HG02840 (cell line): ENCODE results near the gene WSB1.
"Not testable (repeated sequence)": the region's sequence is repeated elsewhere in the genome, so short reads cannot be mapped to it uniquely, and the experiment has no call there.

Experiments used
- ATAC-seq: cut with Tn5 transposase; IDR thresholded peaks from one replicate; pipeline ENCODE4 v1.9.1; 2021; ENCODE audit warnings: mild to moderate bottlenecking, moderate library complexity, moderate number of reproducible peaks; ENCODE audit not compliant: unreplicated experiment, low FRiP score

WSB1 gene

DNA sequence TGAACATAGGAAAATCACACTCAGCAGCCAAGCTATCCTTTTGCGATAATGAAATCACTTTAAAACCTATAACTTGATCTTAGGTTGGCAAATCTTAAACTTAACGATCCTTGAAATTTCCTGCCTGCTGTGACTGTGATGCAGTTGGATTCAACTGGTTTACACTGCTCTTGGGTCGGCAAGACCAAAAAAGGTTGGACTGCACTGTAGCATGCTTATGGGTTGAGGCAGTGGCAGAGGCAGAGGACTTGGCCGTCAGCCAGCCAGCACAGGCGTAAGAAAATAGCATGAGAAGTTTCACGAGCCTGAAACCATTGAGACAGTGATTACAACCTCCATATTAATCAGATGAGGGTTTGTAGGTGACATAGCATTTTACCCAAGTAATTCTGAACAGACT lies 21.4 kb downstream of the WSB1 start:
- no peak for ATAC-seq

DNA sequence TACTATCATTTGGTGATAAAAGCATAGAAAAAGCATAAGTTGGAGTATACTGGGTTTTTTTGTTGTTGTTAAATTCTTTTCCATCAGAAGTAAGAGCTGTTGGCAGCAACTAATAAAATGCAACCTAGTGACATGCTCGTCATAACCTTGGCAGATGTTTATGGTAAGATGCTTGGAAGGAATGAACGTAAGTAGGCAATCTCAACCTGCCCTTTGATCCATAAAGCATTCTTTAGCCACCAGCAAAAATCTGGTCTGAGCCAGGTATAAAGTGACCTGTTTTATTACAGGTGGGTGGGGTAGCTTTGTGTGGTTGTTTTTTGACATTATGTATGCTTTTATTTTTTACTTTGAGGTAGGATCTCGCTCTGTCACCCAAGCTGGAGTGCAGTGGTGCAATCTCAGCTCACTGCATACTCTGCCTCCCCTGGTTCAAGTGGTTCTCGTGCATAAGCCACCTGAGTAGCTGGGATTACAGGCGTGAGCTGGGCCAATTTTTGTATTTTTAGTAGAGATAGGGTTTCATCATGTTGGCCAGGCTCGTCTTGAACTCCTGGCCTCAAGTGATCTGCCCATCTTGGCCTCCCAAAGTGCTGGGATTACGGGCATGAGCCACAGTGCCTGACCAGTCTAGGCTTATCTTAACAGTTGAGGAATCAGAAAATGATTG lies 22.0 kb downstream of the WSB1 start:
- no peak for ATAC-seq

- ATAC-seq: no peak
These were observed 24.3 kb downstream of the WSB1 start for GRCh38 chr17:27318228-27318627.

DNA sequence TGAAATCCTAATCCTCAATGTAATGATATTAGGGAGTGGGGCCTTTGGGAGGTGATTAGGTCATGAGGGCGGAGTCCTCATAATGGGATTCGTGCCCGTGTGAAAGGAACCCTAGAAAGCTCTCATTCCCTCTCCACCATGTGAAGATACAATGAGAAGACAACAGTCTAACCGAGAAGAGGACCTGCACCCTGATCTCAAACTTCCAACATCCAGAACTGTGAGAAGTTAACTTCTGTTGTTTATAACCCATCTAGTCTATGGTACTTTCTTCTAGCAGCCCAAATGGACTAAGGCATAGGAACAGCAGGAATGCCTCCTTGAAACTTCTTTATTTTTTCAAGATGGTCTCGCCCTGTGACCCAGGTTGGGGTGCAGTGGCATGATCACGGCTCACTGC lies 24.7 kb downstream of the WSB1 start:
- no peak for ATAC-seq

GRCh38 chr17:27319541-27320221 lies 25.8 kb downstream of the WSB1 start:
- ATAC-seq: no peak

GRCh38 chr17:27320222-27320560 lies 26.3 kb downstream of the WSB1 start:
- ATAC-seq: no peak

- ATAC-seq: no peak
These were observed 27.5 kb downstream of the WSB1 start for GRCh38 chr17:27321372-27321771.

DNA sequence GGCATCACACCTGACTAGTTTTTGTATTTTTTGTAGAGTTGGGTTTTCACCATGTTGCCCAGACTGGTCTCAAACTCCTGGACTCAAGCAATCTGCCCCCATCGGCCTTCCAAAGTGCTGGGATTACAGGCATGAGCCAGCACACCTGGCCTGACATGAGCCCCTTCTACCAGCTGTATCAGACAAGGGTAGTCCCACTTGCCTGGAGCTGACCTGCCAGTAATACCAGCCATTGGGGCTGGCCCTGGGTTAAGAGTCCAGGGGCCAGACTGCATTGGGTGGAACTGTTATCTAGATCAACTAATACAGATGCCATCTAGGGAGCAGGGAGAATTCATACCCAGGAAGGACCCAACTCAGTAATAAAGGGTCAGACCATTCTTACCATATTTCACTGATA lies 28.1 kb downstream of the WSB1 start:
- no peak for ATAC-seq

DNA sequence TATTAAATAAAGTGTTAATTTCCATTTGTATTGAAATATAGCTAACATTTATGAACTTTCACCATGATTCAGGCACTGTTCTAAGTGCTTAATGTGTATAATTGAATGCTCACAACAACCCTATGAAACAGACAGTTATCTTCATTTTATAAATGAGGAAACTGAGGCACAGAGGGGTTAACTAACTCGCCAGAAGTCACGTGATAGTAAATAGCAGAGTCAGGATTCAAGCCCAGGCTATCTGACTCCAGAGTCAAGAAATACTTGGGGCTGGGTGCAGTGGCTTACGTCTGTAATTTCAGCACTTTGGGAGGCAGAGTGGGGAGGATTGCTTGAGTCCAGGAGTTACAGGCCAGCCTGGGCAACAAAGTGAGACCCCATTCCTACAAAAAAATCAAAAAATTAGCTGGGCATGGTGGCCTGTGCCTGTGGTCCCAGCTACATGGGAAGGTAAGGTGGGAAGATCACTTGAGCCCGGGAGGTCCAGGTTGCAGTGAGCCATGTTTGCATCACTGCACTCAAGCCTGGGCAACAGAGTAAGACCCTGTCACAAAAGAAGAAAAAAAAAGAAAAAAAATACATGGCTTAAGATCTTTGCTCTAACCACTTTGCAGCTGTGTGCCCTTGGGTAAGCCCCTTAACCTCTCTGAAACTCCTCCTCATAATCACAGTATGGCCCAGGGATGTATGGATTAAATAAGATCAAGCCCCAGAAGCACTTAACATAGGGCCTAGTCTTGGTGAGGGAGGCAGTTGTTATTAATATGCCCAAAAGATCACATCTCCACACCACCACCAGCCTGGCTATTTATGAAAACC lies 29.0 kb downstream of the WSB1 start:
- ATAC-seq: no peak

DNA sequence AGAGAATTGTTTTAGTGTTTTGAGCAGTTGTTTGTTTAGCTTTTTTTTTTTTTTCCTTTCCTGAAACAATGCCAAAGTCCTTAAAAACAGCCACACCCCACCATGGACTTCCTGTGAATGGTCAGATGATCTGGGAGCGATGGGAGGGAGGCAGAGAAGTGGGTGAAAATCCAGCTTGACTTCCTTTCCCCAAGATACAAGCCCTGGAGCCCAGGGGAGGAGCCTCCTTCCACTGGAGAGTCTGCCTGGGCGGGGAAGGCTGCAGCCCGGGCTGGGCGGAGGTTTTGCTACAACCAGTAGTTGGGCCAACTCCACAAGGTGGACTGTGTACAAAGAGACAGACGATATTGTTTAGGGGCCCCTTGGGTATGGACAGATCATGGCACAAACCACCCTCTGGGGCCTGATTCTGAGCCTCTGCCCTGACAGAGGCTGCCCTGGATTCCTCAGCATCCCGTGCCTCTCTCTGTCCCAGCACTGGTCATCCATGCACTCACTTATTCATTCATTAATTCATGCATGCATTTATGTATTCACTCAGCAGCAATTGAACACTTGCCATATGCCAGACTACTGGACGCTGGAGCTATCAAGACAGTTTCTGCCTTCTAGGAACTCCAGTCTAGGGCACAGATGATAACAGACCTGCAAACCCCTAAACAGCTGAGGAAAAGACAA lies 29.8 kb downstream of the WSB1 start:
- no peak for ATAC-seq

DNA sequence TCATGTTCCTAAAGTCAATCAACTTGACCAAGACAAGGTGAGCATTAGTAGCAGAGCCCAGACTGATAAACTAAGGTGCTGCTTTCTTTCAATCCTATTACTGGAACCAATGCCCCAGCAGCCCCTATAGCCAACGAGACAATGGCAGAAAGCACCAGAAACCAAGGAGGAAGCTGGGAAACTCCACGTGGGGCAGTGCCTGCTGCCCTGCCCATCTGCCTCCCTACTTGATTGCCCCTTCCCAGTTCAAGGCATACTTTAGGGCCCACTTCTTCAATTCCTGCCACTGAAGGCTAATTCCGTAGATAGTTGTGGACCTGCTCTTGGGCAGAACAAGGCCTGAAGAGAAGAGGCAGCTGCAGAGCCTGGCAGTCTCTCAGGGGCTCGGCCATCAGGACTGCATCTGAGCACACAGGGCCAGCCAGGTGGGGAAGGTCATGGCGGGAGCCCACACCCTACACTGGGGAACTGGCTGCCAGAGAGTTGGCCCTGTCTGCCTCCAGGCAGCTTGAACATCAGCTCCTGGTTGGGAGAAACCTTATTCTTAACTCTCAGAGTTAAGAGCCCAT lies 30.9 kb downstream of the WSB1 start:
- no peak for ATAC-seq

DNA sequence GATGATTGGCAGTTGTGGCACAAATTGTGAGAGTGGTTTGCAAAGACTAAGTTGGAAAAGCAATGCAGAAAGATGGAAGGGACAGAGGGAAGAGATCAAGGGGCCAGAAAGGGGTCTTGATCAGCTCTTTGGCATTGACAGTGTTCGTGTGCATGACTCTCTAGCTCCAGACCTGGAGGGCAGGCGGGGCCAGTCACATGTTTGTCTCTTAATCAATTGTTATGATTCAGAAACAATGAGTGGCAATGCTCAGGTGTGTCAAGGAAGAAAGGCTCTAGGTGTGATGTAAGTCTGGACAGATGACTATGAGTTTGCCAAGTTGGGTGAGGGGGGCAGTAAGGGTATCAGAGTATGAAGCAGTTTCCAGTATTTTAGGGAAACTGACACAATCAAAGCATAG lies 32.1 kb downstream of the WSB1 start:
- ATAC-seq: no peak

- ATAC-seq: no peak
These were observed 32.7 kb downstream of the WSB1 start for GRCh38 chr17:27326585-27326984.

- ATAC-seq: no peak
These were observed 33.5 kb downstream of the WSB1 start for GRCh38 chr17:27327397-27327796.

DNA sequence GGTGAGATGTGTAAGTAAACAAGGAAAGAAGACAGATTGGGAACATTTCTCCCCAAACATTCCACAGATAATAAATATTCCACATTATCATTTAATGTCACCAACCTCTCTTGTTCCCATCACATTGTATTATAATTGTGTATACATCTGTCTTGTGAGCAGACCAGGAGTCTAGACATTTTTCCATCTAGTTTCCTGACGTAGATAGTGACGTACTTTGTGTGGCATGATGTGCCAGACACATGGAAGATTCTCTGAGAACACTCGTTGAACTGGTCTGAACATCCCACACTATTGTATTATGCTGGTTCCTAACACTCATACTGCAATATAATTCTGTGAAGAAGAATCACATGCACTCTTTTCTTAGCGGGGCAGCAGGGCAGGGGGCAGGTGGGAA lies 34.0 kb downstream of the WSB1 start:
- ATAC-seq: no peak

DNA sequence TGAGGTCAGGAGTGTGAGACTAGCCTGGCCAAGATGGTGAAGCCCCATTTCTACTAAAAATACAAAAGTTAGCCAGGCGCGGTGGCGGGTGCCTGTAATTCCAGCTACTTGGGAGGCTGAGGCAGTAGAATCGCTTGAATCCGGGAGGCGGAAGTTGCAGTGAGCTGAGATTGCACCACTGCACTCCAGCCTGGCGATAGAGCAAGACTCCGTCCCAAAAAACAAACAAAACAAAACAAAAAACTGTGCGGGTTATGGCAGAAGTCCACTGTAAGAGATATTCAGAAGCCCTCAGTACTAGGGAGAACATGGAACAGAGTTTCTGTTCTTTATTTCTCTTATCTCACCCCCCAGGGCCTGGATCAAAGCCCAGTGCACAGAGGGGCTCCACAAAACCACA lies 34.8 kb downstream of the WSB1 start:
- not testable (repeated sequence) for ATAC-seq

DNA sequence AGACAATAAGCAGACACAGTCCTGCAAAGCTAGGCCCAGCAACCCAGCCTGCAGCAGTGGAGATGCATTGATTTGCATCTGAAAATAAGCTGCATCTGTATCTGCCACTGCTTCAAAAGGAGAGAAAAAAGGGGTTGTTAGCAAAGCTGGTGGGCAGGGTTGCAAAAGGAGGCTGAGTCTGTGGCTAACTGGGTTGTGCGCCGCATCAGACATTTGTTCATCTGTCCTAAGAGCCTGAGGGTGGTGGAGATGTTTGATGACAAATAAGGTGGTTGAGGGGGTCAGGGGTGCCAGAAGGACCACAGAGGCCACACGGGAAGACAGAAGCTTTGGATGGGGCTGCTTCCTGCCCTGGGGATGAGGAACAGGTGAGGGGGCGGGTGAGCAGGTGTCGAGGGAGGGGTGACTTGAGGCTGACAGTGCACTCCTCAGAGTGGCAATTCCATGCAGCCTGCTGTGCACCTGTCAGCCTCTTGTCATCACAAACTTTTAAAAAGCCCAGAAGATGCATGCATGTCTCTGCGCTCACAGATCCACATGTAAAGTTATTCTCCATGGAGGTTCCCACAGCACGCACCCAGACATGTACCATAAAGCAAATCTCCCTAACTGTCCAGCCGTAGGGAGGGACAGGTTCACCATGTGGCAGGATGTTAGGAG lies 35.4 kb downstream of the WSB1 start:
- ATAC-seq: no peak

GRCh38 chr17:27332047-27332393 lies 38.1 kb downstream of the WSB1 start:
- ATAC-seq: no peak

DNA sequence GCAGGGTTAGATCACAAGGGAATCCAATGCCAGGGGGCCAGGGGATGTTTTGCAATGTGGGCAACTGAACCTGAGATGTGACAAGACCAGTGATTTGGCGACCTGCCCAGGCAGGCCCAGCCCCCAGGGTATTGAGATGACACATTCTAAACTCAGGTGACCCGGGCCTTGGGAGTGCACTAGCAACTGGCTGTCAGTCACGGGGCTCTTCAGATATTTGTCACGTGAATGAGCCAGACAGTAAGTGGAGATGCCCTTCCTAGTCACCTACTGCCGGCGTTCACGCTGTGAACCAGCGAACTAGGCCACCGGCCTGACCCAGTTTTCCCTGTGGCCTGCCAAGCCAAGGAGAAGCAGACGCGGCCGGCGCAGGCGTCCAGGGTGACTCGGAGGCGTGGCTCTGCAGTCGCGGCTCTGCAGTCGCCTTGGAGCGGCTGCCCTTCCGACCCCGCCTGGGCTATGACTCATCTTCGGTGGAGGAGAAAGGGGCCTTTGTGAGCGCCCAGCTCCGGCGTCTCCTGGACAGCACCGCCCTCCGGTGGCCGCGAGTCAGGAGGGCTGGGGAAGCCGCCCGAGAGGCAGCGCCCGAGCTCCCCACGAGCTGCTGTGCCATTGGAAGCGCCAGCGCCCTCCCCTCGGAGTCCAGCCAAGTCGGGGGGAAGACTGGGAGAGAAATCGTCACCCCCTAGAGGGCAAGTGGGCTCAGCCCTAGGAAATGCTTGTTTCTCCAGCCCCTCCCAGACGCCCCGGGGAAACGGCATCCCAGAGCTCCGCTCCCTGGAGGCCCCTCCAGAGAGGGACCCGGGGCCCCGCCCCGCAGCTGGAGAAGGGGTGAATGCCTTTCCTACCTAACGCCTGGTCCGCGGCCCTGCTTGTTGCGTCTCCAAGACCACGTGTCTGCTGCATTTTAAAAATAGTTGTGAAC lies 38.8 kb downstream of the WSB1 start:
- peak; percentile 82 for ATAC-seq
